GM21526 (cell line): ENCODE results near the gene PCSK1.
"Not testable (repeated sequence)": the region's sequence is repeated elsewhere in the genome, so short reads cannot be mapped to it uniquely, and the experiment has no call there.

Experiments
- ATAC-seq: cut with Tn5 transposase; IDR thresholded peaks from one replicate; pipeline ENCODE4 v1.9.1; 2021; ENCODE audit warnings: moderate library complexity; ENCODE audit not compliant: unreplicated experiment, low FRiP score

PCSK1 gene

DNA sequence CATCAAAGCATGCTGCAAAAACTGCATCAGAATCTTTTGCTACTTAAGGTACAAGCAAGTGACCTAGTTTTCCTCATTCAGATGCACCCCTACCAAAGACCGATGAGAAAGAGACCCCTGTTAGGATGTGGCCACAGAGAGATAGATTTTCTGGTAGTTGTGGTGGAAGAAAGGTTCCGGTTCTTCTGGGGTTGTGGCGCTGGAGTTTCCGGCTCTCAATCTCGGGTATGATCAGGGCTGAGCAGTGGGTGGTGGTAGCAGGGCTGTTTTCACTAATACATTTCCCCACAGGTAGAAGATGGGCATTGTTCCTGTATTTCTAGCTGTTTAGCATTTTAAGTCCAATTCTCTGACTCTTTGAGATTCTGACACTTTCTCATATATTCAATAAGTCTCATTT is 58.4 kb downstream of the PCSK1 start:
- ATAC-seq: no peak

DNA sequence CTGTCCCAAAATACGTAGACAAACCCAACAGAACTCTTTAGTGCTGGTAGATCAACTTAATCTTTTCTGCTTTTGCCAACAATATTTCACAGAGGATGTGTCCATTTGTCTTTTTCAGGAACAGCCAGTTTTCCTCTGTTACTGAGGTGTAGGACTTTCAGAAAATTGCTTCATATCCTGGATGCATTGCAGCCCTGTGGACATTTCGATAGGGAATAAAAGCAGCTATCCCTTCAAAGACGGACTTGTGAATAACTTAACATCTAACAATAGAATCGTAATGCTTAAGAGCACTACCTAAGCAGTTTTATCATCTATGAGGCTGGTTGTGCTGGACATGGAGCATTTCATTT is 59.7 kb downstream of the PCSK1 start:
- no peak for ATAC-seq

DNA sequence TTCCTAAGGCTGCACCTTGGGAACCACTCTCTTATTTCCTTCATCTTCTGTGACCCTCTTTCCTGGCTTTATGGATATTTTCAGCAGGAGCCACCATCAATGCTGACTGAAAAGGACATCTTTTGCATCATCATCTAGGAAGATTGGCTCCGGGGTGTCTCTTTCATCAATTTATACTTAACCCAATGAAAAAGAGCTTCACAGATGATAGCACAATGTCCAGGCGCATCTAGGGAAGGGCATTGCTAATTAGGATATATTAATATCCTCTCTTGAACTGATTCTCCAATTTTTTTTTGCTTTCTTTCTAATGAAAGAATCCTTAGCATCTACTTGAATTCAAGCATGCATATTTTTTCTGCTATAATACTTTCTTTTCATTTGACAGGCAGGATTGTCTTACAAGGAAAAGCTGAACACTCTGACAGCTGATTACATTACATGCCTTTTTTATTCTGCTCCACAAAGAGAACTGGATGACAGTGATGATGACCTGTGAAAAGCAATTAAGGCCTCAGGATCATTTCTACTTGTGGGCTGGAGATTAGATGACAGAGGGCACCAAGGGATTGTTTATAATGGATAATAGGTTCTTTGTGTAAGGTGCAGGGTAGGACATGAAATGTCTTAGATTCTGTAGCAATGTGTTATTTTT is 60.2 kb downstream of the PCSK1 start:
- ATAC-seq: no peak

DNA sequence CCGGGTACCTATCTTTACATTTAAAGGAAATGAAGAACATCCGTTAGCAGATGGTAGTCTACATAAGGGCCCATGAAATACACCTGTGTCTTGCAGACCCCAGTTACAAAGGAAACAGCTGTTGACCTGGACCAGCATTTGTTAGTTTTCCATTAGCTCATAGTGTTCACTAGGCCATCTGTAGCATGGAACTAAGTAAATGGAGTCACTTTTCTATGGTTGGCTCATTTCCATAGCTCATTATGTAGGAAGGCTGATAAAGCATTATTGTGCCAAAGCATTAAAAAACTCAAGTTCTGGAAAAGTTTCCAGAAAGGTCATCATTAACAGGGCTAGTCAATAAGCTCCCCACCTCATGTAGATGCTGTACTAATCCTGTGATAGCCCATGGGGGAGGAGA is 62.1 kb downstream of the PCSK1 start:
- ATAC-seq: no peak

DNA sequence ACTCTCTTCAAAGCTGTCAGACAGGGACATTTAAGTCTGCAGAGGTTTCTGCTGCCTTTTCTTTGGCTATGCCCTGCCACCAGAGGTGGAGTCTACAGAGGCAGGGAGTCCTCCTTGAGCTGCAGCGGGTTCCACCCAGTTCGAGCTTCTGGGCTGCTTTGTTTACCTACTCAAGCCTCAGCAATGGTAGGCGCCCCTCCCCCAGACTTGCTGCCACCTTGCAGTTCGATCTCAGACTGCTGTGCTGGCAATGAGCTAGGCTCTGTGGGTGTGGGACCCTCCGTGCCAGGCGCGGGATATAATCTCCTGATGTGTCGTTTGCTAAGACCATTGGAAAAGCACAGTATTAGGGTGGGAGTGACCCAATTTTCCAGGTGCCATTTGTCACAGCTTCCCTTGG is 65.7 kb downstream of the PCSK1 start:
- ATAC-seq: not testable (repeated sequence)

DNA sequence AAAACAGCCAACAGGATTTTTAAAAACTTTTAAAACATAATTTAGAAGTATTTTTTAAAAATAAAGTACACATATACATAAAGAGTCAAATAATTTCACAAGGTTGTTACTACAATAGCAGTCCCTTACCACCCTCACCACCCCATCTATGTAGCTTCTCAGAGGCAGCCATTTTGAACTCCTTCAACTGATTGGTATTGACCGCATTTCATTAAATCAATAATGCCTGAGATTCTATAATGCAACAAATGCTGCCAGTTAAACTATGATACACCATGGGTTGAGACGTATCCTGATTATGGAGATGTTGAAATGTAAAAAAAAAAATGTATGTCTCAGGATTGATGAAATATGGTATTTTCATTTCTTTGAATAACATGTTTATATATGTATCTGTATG is 78.8 kb downstream of the PCSK1 start:
- ATAC-seq: no peak

DNA sequence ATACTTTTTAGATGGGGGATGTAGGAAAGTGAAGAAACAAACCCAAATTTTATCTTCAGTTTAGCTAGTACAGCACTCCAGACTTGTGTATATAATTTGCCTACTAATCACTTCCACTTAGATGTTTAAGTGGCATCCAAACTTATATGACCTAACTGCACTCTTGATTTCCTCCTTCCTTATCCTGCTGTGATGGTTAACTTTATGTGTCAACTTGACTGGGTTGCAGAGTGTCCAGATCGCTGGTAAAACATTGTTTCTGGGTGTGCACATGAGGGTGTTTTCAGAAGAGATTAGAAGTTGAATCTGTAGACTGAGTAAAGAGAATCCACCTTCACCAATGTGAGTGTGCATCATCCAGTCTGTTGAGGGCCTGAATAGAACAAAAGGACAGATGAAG is 79.8 kb downstream of the PCSK1 start:
- no peak for ATAC-seq

DNA sequence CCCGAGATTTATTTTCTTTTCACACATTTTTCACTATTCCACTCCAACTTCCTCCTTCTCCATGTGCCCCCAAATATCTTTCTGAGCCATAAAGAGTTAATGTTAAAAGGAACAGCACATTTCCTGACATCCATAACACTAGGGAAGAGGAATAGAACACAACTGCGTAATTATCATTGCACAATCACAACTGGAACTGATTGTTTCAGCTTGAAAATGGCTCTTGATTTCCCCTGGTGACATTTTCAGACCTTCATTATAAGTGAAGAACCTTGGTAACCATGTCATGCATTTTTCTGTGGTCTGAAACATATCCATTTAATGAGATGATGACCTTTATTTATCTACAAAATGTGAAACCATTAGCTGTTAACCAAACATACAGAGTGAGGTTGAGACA is 82.4 kb downstream of the PCSK1 start:
- ATAC-seq: no peak

DNA sequence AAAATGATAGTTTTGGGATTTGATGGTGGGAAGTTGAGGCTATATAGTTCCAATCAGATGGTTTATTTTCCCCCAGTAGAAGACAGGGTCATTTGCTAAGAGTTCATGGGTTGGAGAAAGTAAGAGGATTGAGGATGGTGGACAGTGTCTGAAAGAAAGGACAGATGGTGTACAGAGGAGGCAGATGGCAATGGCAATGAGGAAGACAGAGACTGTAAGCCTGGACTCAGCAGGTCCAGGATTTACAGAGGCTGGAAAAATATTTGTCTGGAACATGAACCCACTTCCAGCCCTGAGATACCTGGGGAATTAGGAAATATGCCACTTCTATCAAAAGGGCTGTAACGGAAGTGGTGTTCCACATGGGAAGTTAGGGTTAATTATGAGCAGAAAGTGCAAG is 84.5 kb downstream of the PCSK1 start:
- ATAC-seq: no peak

DNA sequence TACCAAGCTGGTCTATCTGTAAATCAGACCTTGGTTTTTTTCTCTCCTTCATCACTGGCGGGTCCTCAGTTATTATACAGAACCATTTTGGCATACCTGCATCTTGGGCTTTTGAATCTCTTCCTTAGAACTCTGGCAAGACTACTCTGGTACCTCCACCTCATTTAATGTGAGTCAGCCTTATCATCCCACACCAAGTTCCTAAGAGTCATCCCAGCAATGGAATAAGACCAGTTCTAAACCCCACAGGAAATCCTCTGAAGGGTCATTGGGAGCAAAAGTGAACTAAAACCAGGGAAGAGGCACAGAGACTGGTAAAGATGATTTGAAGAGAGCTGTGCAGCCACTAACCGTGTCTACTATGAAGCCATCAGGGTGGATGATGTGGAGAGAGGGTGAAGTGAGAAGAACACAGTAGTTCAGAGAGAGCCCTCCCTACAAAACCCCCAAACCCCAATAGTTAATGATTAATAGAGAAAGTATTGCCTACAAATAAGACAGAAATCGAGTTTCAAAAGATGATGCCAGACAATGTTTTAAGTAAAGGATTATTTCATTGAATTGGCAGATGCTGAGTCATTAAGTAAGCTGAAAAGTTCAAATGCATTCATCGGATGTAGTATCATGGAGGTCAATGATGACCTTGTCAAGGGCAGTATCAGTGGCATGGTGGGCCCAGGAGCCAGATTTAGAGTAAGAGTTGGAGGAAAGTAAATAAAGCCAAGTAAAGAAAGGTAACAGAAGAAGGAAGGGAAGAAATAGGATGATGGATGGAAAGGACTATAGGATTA is 85.4 kb downstream of the PCSK1 start:
- ATAC-seq: no peak

DNA sequence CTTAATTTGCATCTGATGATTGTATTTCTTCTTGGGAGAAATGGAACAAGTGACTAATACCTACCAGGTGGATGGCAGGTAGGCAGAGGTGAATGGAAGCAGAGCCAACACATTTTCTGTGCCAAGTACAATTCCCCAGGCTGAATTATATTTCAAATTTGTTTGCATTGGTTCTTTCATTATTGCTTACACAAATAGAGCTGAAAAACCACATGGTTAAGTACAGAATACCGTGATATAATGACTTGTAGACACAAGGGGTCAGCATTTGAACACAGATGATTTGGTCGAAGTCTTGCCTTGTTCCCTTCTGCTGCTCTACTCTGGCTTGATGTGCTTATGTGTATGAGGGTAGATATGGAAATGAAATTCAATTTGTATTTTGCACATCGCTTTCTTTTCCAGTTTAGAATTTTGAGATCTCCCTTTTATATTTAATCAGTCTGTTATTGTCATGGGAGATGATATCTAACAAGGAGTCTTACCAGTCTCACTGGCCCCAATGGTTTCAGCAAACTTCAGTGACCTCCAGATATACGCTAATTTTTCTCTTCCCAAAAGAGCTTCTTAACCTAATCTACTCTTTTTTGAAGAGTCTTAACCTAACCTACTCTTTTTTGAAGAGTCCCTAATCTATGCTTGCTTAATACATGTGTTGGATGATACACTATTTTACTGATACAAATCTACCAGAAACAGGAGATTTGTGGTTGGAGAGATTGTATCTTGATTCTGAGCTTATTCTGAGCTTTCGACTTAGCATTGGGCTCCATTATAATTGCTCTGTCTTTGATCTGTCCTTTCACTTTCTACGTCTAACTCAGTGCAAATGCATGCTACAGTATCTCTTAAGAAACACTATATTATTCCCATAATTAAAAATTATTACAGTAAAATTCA is 88.1 kb downstream of the PCSK1 start:
- ATAC-seq: peak; percentile 94

DNA sequence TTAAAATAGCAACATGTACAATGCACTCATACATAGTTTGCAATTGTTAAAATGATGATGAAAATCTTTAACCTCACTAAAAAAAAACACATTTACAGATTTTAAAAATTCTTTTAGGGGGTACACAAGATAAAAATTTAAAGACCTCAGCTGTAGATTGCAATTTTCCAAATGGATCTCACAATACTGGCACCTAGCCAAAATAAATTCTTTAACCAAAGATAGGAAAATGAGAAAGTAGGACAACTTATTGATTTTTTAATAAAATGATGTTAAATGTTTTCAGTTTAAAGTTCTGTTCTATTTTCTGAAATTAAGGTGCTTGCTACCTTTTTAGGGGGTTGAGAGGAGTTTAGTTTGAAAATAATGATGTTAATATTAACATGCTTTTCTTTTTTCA is 90.0 kb downstream of the PCSK1 start:
- ATAC-seq: no peak

DNA sequence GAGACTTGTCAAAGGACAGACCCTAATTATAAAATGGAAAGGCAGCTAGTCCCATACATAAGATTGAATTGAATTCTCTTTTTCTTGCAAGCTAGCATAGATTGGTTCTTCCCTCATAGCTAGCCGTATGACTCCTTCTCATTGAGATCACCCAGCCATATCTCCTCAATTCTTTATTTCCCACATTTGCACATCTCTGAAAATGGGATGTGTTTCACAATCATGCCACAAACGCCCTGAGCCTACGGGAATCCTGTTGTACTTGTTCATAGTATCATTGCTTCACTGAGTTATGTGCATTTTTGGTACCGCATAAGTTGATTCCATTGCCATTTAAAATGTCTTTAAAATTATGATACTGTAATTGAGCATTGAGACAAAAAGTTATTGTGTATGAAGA is 90.5 kb downstream of the PCSK1 start:
- ATAC-seq: no peak
